Dedifferentiated amniotic fluid mesenchymal stem cell (primary cell): ENCODE results near the gene NCEH1.

Experiments used
- DNase-seq: peaks from one replicate; pipeline ENCODE4 v3.0.0-alpha.2; 2016; ENCODE audit errors: extremely low spot score

NCEH1 gene

GRCh38 chr3:172581757-172582166 lies 129.1 kb downstream of the NCEH1 start:
- DNase-seq: no peak

GRCh38 chr3:172580680-172581401 lies 130.0 kb downstream of the NCEH1 start:
- no peak for DNase-seq
